ENCODE measurements around the gene NPR2.

NPR2 gene

DNA sequence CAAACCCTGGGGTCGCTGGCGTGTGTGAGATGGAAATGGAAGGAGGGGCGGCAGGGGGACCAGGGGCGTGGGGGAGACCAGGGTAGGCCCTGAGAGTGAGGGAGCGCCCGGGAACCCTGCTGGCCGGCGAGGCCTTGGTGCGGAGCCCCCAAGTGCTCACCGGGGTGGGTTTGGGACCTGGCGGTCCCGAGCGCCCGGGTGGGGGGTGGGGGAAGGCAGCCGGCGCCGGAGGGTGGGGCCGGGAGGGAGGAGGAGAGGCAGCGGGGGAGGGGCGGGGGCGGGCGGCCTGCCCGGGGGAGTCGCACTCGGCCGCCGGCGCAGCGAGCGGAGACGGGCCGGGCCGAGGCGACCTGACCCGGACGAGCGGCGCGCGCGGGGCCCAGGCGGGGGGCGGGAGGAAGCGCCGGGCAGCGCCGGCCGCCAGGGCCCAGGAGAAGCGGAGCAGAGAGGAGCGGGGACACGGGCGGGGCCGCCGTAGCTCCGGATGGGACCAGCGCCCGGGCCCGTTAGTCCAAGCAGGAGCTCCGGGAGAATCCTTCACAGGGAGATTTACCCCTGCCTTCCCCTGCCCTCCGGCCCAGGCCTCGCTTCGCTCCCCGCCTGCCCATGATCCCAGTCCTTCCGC lies at the start of gene NPR2:
Gene NPR2, plus strand, starts transcription at position 295 of the 625 bp plus-strand sequence. CDS start 818 bp downstream, outside the sequence.
- no peak for DNase-seq

DNA sequence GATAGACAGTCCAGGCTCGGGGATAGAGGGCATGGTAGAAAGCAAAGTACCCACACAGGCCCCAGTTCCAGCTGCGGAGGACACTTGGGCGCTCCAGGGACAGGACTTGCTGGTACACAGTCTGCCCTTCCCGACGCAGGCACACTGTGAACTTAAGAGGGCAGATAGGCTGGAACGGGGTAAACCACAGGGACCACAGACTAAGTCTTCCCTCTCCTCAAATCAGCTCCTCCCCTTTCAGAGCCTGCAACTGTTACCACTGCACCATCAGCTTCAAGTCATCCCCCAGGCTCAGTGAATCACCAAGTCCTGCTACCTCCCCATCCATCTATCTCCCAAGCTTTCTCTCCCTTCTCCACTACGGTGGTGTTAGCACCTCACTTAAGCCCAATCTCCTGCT lies 49.7 kb upstream of the NPR2 start:
- DNase-seq: no peak

DNA sequence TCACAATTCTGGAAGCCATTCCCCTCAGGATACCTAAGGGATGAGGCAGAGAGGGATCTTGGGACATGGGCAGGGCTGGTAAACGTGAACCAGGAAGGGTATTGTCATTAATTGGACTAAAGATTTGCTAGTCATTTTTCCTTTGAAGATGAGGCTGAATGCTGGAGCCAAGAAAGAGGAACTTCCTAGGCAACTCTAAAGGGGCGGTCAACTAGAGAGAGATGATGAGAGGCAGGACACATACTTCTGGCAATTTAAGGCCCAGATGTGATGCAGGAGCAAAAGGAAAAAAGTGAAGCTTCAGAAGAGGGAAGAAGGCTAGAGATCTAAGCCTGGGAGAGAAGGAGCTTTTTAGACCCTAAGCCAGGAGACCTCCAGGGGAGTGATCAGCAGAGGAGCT lies 47.9 kb upstream of the NPR2 start:
- no peak for DNase-seq

DNA sequence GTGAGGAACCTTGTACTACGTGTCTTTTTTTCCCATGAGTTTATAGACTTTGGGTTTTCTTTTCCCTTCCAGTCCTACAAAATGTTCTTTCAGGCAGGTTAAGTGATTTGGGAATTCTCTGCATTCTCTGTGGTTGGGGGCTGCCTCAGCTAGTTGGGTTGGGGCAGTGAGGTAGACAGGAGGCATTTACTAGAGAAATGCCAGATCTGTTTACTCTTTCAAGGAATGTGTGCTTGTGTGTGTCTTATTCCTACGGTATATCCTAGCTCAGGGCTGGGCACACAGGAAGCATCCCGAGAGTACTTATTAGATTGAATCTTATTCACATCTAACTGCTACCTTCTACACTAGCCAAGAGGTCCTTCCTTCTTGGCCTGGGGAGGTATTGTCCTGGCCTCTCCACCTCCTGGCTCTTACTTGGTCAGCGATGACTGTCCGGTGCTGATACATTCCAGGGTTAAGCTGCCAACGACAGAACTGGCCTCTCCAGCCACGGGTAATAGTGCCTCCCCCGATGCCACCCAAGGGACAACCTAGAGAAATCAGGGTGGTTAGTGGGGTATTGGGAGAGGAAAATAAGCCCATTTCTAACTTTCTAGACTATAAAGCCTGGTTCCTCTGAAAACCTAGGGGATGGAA lies 47.4 kb upstream of the NPR2 start:
- no peak for DNase-seq

DNA sequence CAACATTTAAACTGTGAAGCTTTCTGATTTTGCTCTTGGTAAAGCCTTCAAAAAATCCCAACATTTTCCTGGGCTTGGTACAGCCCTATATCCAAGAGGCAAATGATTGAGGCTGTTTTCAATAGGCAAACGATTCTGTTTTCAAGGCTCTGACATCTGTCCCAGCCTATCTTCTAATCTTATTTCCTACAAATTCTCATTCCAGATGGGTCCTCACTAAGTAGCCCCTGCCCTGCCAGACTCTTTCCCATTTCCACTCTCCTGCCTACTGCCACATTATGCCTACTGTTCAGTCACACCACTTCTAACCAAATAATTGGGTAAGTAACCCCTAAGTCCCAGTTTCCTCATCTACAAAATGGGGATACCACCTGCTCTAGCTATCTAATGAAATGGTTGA lies 45.8 kb upstream of the NPR2 start:
- DNase-seq: no peak

DNA sequence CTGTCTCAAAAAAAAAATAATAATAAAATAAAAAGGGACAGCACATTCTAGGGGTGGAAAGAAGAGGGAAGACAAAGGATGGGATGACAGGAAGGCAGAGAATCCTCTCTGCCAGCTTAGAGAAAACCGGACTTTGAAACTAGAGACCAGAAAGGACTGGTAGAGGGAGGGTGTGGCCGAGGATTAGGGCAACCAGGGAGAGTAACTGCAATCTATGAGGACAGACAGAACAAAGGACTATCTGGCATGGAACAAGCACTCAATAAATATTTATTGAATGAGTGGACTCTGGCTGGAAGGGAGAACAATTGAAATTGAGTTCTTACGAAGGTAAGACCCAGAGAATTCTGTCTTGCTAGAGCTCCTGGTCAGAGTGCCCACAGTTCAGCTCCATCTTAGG lies 44.8 kb upstream of the NPR2 start:
- DNase-seq: no peak

DNA sequence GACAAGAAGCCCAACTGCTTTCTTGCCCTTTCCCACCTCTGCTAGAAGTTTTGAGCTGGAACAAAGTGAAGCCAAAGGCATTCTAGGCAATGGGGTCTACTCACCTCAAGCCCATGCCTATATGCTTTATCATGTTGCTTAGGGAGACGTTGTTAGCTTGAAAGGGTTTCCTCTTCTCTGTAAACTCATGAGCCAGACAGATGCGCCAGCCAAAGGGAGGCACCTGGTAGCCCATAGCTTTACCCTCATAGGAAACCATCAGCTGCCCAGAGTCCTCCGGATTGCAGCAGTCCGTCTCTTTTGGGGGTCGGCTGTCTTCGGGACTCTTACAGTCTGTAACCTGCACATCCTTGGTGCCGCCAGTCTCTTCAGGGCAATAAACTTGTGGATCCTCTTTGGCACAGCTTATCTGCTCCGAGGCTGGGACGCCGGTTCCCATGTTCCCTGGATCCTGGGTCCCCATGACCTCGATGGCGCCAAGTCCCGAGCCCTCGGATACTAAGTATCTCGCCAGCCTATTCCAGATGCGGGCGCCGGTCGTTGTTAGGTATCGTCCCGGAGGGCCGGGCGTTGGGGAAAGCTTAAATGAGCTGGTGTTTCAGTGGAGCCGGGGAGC lies 43.0 kb upstream of the NPR2 start:
- DNase-seq: no peak

DNA sequence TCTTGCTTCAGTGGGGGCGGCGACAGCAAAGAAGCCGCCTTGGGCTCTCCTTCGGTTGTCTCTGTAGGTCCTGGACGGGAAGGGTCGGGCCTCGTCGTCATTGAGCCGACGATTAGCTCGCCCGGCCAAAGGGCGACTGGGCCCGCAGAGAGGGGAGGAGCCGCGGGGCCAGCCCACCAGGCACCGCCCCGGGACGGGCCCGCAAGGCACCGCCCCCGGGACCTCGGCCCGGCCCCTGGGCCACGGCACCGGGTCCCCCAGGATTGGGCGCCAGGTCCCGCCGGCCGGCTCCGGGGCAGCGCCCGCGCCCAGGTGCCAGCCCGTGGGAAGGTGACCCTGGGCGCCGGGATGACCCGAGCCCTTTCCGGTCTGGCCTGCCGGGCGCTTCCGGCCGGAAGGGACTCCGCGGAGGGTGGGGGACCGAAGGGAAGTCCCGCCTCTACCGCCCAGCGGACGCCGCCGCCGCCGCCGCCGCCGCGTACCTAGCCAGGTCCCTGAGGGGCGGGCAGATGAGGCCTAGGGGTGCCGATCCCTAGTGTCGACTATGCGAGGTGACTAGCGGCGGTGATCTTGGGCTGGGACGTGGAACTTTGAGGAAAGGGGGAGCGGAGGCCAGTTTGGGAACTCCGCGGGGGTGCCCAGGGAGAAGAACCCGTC lies 42.4 kb upstream of the NPR2 start, which contains the start of the genes GBA2 and RGP1:
Gene GBA2, minus strand, starts transcription at position 371 of the 657 bp plus-strand sequence. CDS start 524 bp downstream, outside the sequence.
Gene RGP1, plus strand, starts transcription at position 430 of the 657 bp plus-strand sequence. CDS start 469 bp downstream, outside the sequence.
- peak; percentile 74 for DNase-seq

DNA sequence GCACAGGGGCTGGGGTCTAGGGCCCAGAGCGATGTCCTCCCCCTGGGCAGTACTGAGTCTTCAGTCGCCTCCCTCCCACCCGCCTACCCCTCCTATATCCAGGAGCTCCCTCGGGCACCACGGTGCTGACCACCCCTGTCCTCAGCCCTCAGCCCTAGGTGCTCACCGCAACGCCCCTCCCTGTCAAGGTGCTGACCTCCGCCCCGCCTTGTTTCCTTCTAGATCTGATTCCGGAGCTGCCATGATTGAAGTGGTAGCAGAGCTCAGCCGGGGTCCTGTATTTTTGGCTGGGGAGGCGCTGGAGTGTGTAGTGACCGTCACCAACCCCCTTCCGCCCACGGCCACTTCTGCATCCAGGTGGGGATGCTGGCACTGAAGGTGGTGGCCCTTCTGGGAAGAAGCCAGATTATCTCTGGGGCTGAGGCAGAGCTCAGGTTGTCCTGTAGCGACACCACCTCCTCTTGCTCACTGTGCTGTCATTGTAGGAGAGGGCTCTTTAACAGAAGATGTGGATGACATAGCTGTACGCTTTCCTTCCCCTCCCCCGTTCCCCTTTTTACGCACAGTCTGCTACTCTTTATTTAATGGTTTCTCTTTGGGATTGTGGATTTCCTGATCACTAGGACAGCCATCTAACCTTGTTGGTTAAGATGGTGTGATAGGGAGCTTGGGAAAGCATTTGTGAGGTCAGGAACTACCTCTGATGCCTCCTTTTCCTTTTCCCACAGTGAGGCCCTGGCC lies 41.7 kb upstream of the NPR2 start:
- DNase-seq: no peak

DNA sequence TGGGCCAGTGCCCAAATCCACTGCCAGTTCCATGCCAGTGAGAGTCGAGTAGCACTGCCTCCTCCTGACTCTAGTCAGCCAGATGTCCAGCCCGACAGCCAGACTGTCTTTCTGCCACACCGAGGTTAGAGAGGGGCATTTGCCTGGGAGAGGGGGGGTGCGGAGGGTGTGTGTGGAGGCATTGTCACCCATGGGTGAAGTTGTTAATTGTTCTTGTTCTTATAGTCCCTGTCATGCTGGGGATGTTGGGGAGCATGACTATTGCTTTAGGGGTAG lies 41.2 kb upstream of the NPR2 start:
- no peak for DNase-seq

DNA sequence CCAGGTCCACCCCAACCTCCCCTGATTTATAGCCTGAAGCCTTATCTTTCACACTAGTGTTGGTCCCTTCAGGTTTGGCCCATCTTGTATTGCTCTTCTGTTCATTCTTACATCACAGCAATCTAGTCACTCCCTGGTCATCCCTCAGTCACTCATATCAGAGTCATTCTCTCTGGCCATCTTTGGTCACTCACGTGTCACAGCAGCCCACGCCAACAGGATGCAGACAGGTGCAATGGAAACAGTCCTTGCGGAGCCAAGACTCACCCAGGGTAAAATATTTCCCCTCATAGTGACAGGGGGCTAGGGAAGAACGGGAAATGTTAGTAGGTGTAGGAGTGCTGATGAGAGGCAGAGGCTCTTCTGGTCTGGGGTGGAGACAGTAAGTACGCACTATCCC lies 37.9 kb upstream of the NPR2 start:
- no peak for DNase-seq

DNA sequence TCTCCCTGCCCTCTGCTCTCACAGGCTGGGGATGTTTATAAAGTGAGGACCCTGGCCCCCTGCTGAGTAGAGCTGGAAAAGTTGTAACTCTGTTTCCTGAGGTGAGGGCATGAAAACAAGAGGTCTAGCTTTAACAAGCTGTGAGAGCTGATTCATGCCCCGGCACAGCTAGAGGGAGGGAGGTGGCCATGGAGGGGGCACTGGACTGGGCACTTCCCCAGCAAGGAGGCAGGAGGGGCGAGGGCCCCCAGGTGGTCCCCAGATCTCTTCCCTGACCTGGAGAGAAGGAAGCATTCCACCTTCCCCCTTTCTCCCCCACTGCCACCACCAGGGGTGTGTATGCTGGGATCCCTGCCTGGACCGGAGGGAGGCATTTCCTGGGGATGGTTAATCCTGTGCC lies 37.1 kb upstream of the NPR2 start, which contains the start of gene MSMP:
Gene MSMP, minus strand, starts transcription at position 13 of the 400 bp plus-strand sequence. CDS start 147 bp downstream, outside the sequence.
- no peak for DNase-seq

DNA sequence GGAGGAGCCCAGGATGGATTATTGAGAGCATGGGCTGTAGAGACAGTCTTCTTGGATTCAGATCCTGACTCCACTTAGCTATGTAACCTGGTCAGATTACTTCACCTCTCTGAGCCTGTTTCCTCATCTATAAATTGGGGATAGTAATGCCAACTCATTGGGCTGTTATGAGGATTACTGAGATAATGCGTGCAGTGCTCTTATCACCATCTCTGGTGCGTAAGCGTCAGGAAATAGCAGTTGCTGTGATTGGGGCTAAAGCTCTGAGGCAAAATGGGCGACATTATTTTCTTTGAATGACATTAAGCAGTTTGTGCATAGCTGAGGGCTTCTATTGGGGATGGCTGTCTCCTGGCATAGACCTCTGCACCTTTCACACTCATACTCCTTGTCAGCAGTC lies 36.3 kb upstream of the NPR2 start:
- no peak for DNase-seq

DNA sequence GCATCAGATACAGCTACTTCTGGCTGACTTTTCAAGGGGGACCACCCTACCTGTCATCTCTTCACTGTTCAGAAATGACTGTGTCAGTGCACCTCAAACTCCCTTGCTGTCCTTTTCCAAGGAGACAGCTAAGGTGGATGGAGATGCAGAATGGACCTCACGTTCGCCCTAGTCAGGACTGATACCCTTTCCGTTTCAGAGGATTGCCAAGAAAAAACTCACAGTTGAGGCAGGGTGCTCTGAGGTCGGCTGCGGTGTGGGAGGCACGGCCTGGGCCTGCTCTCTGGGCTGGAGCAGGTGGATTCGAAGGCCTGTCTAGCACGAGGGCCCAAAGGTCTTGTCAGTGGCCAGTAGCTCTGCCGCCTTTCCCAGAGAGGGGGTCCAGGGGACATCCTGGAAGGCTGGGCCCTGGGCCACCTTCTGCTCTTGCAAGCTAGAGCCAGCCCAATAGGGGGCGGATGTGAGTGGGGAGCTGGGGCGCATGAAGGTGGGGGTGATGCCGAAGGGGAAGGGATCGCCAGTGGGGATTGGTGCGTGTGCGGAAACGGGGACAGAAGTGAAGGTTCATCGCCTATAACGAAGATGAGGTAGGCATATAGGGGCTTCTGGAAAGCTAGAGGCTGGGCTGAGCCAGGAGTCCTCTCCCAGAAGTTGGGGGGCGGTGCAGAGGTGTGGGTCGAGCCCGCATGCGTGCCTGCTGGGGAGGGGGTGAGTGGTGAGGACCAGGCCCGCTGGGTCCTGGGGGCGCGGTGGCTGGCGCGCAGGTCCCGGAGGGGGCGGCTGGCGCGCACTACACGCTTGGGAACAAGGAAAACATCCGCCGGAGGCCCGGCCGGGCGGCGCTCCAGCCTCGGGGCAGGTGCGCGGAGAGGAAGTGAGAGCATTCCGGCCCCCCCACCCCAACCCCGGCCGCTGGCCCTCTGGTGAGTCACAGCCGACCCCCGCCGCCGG lies 34.8 kb upstream of the NPR2 start:
- DNase-seq: peak; percentile 74

DNA sequence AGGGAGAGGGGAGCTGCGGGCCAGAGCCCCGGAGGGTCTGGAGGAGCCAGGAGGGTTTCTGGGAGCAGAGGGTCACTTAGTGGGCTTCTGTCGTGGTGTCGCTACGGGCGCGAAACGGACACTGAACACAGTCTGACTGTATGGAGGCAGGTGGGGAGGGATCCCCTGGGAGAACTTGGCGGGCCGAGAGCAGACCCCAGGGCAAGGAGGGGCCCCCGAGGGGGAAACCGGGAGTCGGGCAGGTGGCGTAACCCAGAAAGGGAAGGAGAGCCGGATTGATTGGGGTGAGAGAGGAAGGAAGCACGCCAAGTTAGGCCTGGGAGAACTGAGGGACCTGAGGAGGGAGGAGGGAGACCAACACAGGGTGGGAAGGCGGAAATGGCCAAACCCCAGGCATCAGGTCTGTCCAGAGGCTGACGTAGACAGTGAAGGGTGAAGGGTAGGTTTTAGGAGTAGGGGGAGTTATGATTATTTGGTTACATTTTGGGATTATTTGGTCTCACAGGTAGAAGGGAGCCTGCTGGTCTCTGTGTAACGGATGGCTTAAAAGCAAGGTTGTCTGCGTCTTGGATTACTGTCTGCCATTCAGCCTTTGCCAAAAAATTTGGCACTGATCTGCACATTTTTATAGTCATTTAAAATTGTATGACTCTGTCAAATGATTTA lies 34.0 kb upstream of the NPR2 start:
- DNase-seq: peak; percentile 40

DNA sequence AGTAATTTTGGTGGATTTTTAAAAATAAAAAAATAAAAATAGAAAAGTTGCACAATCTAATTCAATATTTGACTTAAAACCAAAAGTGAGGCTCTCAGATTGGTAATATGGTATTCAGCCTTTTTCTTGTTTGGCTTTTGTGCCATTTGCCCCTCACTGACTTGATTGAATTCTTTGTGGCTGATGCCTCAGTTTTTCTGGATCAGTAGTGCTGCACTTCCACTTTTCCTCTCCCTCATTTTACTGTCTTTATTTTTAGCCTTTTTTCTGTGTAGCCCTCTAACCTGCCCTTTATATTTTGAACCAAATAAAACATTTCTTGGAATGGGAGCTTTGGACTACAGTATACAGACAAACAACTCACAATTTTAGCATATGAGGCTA lies 33.5 kb upstream of the NPR2 start:
- DNase-seq: no peak

DNA sequence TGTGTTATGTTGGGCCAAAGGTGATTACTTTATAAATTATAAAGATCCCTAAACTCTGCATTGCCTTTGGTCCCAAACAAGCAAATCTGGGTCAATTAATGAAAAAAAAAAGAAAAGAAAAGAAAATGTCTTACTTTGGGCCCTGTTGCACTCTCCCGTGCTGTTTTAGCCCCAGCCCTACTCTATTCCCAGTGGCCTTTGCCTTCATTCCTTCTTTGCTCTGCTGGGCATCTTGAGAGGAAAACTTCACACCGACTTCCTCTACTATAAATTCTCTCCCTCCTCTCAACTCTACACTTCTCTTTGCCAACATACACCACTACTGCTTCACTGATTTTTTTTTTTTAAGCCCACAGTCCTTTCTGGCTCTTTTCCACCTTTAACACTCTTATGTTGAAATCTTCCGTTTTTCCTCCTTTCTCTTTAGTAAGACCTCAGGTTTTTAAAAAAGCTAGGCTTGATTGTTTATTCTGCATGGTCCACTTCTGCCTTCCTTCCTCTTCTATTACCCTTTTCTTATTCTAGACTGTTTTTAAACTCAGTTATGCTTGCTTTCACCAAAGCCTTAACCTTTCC lies 32.8 kb upstream of the NPR2 start:
- DNase-seq: no peak

DNA sequence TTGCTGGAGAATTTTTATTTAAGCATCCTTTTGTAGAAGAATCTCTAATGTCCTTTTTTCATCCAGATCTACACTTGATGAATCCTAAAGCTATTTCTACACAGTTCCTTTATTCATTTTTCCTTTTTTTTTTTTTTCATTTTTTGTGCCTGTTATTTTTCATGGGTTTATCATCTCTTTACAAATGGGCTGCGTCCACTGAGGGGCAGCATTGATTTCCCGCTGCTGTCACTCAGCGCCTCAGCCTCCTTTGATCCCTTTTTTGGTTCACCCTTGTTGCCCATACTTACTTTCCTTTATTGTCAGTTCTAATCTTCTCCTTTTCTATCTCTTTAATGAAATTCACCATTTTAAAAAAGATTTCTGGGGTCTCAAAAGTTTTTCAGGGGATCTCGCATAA lies 31.6 kb upstream of the NPR2 start:
- no peak for DNase-seq

DNA sequence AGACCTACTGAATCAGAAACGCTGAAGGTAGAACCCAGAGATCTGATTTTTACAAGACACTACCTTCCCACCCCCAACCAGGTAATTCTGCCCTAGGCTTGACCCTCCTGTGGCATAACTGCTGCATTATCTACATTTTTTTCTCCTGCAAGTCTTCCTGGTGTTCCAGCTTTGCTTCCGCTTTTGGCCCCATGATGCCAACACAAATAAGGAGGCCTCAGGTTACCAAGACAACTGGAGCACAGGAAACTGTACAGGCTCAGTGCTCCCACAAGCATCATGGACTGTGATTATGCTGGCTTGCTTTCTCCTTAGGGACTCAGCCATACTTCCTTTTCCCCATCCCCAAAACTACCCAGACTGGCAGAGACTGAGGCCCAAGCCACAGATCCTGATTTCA lies 30.7 kb upstream of the NPR2 start:
- DNase-seq: peak; percentile 41

DNA sequence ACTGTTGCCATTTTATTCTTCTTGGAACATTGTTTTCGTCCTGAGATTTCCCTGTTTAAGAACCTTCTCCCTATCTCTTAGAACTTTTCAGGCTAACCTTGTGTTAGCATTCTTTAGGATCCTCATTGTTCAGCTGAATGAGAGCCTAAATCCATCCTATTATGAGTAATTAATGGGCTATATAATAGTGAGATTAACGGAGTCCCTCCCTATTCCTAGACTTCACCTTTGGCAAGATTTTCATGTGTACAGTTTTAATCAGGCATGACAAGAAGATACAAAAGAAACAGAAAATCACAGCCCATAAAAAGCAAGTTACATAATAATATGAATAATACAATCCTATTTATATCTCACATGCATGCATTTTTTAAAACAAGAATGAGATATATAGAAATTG lies 28.2 kb upstream of the NPR2 start:
- DNase-seq: no peak

DNA sequence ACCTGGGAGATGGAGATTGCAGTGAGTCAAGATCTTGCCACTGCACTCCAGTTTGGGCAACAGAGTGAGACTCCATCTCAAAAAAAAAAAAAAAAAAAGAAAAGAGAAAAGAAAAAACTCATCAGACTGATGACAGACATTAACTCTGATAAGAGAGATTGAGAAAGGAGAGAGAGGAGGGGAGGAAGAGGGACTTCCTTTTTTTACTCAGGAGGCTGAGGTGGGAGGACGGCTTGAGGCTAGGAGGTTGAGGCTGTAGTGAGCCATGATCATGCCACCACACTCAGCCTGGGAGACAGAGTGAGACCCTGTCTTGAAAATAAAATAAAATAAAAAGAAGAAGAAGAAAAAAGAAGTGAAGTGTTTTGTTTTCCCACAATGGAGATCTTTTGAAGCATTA lies 27.6 kb upstream of the NPR2 start:
- no peak for DNase-seq
